ENCODE data around the gene NMS. TPM values are rescaled to one million over a fixed set of nuclear protein-coding genes. Genes with fewer than 3 reads are reported as not detected.

NMS gene
- total RNA-seq, 1 donor from 2014 or later: not detected

DNA sequence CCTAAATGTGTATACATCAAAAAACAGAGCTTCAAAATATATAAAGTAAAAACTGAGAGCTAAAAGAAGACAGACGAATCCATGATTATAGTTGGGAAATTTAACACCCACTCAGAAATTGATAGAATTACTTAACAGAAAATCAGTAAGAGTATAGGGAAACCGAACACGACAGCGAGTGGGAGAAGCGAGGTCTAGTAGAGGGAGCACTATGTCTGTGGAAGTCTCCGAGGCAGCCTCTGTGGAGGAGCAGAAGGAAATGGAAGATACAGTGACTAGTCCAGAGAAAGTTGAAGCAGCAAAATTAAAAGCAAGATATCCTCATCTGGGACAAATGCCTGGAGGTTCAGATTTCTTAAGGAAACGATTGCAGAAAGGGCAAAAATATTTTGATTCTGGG lies 38.8 kb downstream of the NMS start:
- H3K27me3 Mint-ChIP-seq (ENCODE audit: unreplicated experiment): peaks cover 3% of the 10 kb centered on the region
- H3K9me3 Mint-ChIP-seq (ENCODE audit: unreplicated experiment): no peaks in the 10 kb centered on the region
- peaks cover 7% of the 10 kb centered on the region for H3K36me3 Mint-ChIP-seq (ENCODE audit: unreplicated experiment)
- no peaks in the 10 kb centered on the region for H3K4me1 Mint-ChIP-seq (ENCODE audit: low read depth, unreplicated experiment)
- TF ChIP-seq, protein P1, sequence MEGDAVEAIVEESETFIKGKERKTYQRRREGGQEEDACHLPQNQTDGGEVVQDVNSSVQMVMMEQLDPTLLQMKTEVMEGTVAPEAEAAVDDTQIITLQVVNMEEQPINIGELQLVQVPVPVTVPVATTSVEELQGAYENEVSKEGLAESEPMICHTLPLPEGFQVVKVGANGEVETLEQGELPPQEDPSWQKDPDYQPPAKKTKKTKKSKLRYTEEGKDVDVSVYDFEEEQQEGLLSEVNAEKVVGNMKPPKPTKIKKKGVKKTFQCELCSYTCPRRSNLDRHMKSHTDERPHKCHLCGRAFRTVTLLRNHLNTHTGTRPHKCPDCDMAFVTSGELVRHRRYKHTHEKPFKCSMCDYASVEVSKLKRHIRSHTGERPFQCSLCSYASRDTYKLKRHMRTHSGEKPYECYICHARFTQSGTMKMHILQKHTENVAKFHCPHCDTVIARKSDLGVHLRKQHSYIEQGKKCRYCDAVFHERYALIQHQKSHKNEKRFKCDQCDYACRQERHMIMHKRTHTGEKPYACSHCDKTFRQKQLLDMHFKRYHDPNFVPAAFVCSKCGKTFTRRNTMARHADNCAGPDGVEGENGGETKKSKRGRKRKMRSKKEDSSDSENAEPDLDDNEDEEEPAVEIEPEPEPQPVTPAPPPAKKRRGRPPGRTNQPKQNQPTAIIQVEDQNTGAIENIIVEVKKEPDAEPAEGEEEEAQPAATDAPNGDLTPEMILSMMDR (IDR thresholded peaks at IDR 0.05; ENCODE audit: partially characterized antibody, unreplicated experiment): no peak
- no peak overlapping the region for H3K27ac Mint-ChIP-seq (ENCODE audit: unreplicated experiment)
- no peak for DNase-seq
- no peak overlapping the region for H3K4me3 Mint-ChIP-seq (ENCODE audit: unreplicated experiment)

DNA sequence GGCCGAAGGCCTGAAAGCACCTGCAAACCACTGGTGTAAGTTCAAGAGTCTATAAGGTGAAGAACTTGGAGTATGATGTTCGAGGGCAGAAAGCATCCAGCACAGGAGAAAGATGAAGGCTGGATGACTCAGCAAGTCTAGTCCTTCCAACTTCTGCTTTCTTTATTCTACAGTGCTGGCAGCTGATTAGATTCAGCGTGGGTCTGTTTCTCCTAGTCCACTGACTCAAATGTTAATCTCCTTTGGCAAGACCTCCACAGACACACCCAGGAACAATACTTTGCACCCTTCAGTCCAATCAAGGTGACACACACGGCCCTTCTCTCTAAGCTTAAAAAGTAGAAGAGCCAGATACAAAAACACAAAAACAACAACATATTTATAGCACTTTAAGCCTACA lies 43.4 kb downstream of the NMS start:
- Mint-ChIP-seq H3K27me3 (ENCODE audit: unreplicated experiment) (peaks cover 3% of the 10 kb centered on the region), H3K4me1 (ENCODE audit: low read depth, unreplicated experiment) (no peaks in the 10 kb centered on the region), H3K36me3 (ENCODE audit: unreplicated experiment) (peaks cover under 1% of the 10 kb centered on the region), H3K9me3 (ENCODE audit: unreplicated experiment) (no peaks in the 10 kb centered on the region), H3K27ac (ENCODE audit: unreplicated experiment) (no peak overlapping the region), H3K4me3 (ENCODE audit: unreplicated experiment) (no peak overlapping the region)
- no peak for DNase-seq
- TF ChIP-seq, protein P1 (IDR thresholded peaks at IDR 0.05; ENCODE audit: partially characterized antibody, unreplicated experiment): no peak

DNA sequence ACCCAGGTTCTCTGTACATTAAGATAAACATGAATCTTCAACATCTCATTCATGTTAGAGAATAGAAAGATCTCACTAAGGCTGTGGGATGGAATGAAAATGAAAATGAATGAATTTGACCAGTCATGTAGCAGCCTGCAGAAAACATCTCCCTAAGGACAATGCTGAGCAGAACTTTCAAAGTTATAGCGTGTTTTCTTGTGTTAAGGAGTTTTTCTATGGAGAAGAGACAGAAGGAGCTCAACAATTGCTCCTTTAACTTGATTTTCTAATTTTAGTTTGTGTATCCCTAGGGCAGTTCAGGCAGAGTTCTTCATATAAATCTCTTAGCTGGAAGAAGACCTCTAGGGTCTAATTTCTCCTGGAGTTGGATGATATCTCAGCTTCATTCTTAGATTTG lies 47.3 kb downstream of the NMS start:
- H3K27me3 Mint-ChIP-seq (ENCODE audit: unreplicated experiment): peaks cover 4% of the 10 kb centered on the region
- DNase-seq: no peak
- TF ChIP-seq, protein P1 (IDR thresholded peaks at IDR 0.05; ENCODE audit: partially characterized antibody, unreplicated experiment): no peak
- no peaks in the 10 kb centered on the region for H3K36me3 Mint-ChIP-seq (ENCODE audit: unreplicated experiment)
- H3K27ac Mint-ChIP-seq (ENCODE audit: unreplicated experiment): no peak overlapping the region
- no peaks in the 10 kb centered on the region for H3K4me1 Mint-ChIP-seq (ENCODE audit: low read depth, unreplicated experiment)
- no peaks in the 10 kb centered on the region for H3K9me3 Mint-ChIP-seq (ENCODE audit: unreplicated experiment)
- no peak overlapping the region for H3K4me3 Mint-ChIP-seq (ENCODE audit: unreplicated experiment)

DNA sequence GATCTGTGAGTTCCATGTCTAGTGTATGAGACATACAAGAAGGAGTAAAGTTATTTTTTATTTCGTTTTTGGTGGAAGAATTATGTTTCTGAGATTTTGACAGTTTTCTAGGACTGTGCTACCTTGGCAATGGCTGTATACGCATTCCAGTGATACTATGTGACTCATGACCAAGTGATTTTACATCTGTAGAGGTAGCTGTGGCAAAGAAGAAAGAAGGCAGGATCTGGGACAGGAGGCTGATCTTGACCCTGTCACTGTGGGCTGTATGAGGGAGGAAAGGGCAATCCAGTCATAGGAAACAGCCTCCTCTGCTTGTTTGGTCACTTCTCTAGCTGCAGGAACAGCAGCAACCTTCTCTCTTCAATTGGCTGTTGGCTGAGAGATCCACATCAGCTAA lies 48.5 kb downstream of the NMS start:
- TF ChIP-seq, protein P1 (IDR thresholded peaks at IDR 0.05; ENCODE audit: partially characterized antibody, unreplicated experiment): no peak
- Mint-ChIP-seq H3K36me3 (ENCODE audit: unreplicated experiment) (no peaks in the 10 kb centered on the region), H3K4me3 (ENCODE audit: unreplicated experiment) (no peak overlapping the region), H3K4me1 (ENCODE audit: low read depth, unreplicated experiment) (no peaks in the 10 kb centered on the region), H3K9me3 (ENCODE audit: unreplicated experiment) (no peaks in the 10 kb centered on the region), H3K27me3 (ENCODE audit: unreplicated experiment) (peaks cover 4% of the 10 kb centered on the region), H3K27ac (ENCODE audit: unreplicated experiment) (no peak overlapping the region)
- DNase-seq: no peak

DNA sequence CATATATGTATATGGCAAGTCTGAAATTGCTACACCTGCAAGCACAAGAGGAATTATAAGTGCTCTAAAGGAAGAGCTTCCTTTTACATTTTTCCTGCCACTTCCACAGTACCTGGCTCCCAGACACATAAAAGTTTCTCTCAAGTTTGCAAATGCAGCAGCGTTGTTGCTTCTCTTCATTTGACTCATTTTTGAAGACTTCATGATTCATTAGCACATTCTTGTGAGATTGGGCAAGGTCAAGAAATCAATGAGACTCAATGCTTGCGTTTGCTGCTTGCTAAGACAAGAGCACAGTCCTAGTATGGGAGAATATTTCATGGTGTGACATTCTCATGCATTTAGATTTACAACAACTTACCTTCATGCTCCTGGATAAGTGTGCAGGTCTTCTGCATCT lies 49.9 kb downstream of the NMS start:
- Mint-ChIP-seq H3K4me3 (ENCODE audit: unreplicated experiment) (no peak overlapping the region), H3K36me3 (ENCODE audit: unreplicated experiment) (no peaks in the 10 kb centered on the region), H3K9me3 (ENCODE audit: unreplicated experiment) (no peaks in the 10 kb centered on the region), H3K27me3 (ENCODE audit: unreplicated experiment) (peaks cover 4% of the 10 kb centered on the region), H3K27ac (ENCODE audit: unreplicated experiment) (no peak overlapping the region), H3K4me1 (ENCODE audit: low read depth, unreplicated experiment) (no peaks in the 10 kb centered on the region)
- TF ChIP-seq, protein P1 (IDR thresholded peaks at IDR 0.05; ENCODE audit: partially characterized antibody, unreplicated experiment): no peak
- no peak for DNase-seq
